H9 (cell line): ENCODE results near the gene TMEM184B. TPM values are rescaled to one million over a fixed set of nuclear protein-coding genes. Genes with fewer than 3 reads are reported as not detected.

Source experiments
- DNase-seq: peaks from one replicate; pipeline ENCODE4 v3.0.0-alpha.2; 2017
- H2AFZ ChIP-seq: one replicate; pipeline ENCODE4 v1.6.1; 2013; ENCODE audit warnings: mild to moderate bottlenecking, low read length, control low read depth, moderate library complexity
- H2AK5ac ChIP-seq: 2 replicates; pipeline ENCODE4 v1.6.1; 2013; ENCODE audit warnings: low read length, control low read depth, mixed read lengths; ENCODE audit not compliant: insufficient read length
- H2BK120ac ChIP-seq: one replicate; pipeline ENCODE4 v1.6.1; 2013; ENCODE audit warnings: low read depth, mild to moderate bottlenecking, low read length, control low read depth, inconsistent platforms; ENCODE audit not compliant: poor library complexity, severe bottlenecking
- H2BK12ac ChIP-seq: 2 replicates; pipeline ENCODE4 v1.6.1; 2013; ENCODE audit warnings: low read length, control low read depth, mixed read lengths, low read depth; ENCODE audit not compliant: insufficient read length
- H2BK15ac ChIP-seq: 2 replicates; pipeline ENCODE4 v1.6.1; 2013; ENCODE audit warnings: low read depth, low read length, control low read depth
- H2BK20ac ChIP-seq: one replicate; pipeline ENCODE4 v1.6.1; 2013; ENCODE audit warnings: low read depth, mild to moderate bottlenecking, low read length, control low read depth, inconsistent platforms; ENCODE audit not compliant: poor library complexity, severe bottlenecking
- H2BK5ac ChIP-seq: 2 replicates; pipeline ENCODE4 v1.6.1; 2013; ENCODE audit warnings: low read length, control low read depth, mixed read lengths; ENCODE audit not compliant: insufficient read length
- H3K14ac ChIP-seq: 2 replicates; pipeline ENCODE4 v1.6.1; 2013; ENCODE audit warnings: low read length, control low read depth; ENCODE audit not compliant: insufficient read depth
- H3K18ac ChIP-seq: 2 replicates; pipeline ENCODE4 v1.6.1; 2013; ENCODE audit warnings: low read depth, mild to moderate bottlenecking, mixed read lengths, low read length, control low read depth; ENCODE audit not compliant: insufficient read length
- H3K23ac ChIP-seq: 2 replicates; pipeline ENCODE4 v1.6.1; 2013; ENCODE audit warnings: low read length, control low read depth, mixed read lengths, low read depth; ENCODE audit not compliant: insufficient read length
- H3K23me2 ChIP-seq: 2 replicates; pipeline ENCODE4 v1.6.1; 2013; ENCODE audit warnings: low read depth, mild to moderate bottlenecking, mixed read lengths, low read length, control low read depth; ENCODE audit not compliant: insufficient read length, poor library complexity, severe bottlenecking
- H3K27ac ChIP-seq: 2 replicates; pipeline ENCODE4 v1.5.1; 2013; ENCODE audit warnings: low read length, control low read depth, mixed read lengths, low read depth; ENCODE audit not compliant: insufficient read length
- H3K27me3 ChIP-seq: 2 replicates; pipeline ENCODE4 v1.6.1; 2013; ENCODE audit warnings: low read length, control low read depth, inconsistent platforms; ENCODE audit not compliant: insufficient read depth
- H3K4ac ChIP-seq: 2 replicates; pipeline ENCODE4 v1.6.1; 2013; ENCODE audit warnings: low read depth, mild to moderate bottlenecking, control low read depth, inconsistent platforms, low read length, moderate library complexity
- H3K4me1 ChIP-seq: 2 replicates; pipeline ENCODE4 v1.6.1; 2013; ENCODE audit warnings: low read length, control low read depth, inconsistent platforms; ENCODE audit not compliant: insufficient read depth
- H3K4me2 ChIP-seq: 2 replicates; pipeline ENCODE4 v1.6.1; 2013; ENCODE audit warnings: low read length, control low read depth, mixed read lengths; ENCODE audit not compliant: insufficient read length, insufficient read depth
- H3K56ac ChIP-seq: 2 replicates; pipeline ENCODE4 v1.6.1; 2013; ENCODE audit warnings: low read depth, mild to moderate bottlenecking, mixed read lengths, low read length, control low read depth; ENCODE audit not compliant: insufficient read length
- H3K79me1 ChIP-seq: 2 replicates; pipeline ENCODE4 v1.6.1; 2013; ENCODE audit warnings: low read depth, mild to moderate bottlenecking, moderate library complexity, low read length, control low read depth, inconsistent platforms; ENCODE audit not compliant: insufficient read depth, poor library complexity, severe bottlenecking
- H3K79me2 ChIP-seq: 2 replicates; pipeline ENCODE4 v1.6.1; 2013; ENCODE audit warnings: low read length, control low read depth, inconsistent platforms; ENCODE audit not compliant: insufficient read depth
- H3K9ac ChIP-seq: 2 replicates; pipeline ENCODE4 v1.6.1; 2013; ENCODE audit warnings: low read length, control low read depth, mixed read lengths; ENCODE audit not compliant: insufficient read length; ENCODE audit errors: extremely low read depth
- H3K9me3 ChIP-seq: one replicate; pipeline ENCODE4 v1.6.1; 2013; ENCODE audit warnings: low read depth, low read length, inconsistent platforms; ENCODE audit not compliant: control insufficient read depth
- H3T11ph ChIP-seq: one replicate; pipeline ENCODE4 v1.6.1; 2013; ENCODE audit warnings: mild to moderate bottlenecking, low read length, control low read depth, inconsistent platforms
- H4K20me1 ChIP-seq: one replicate; pipeline ENCODE4 v1.6.1; 2013; ENCODE audit not compliant: control insufficient read depth, insufficient read length, insufficient read depth
- H4K5ac ChIP-seq: 2 replicates; pipeline ENCODE4 v1.6.1; 2013; ENCODE audit warnings: low read depth, mild to moderate bottlenecking, mixed read lengths, low read length, control low read depth; ENCODE audit not compliant: insufficient read length
- H4K8ac ChIP-seq: replicated peaks from 2 replicates; pipeline ENCODE4 v1.6.1; 2013; ENCODE audit warnings: low read length, control low read depth, mixed read lengths, low read depth; ENCODE audit not compliant: insufficient read length
- H4K91ac ChIP-seq: 2 replicates; pipeline ENCODE4 v1.6.1; 2013; ENCODE audit warnings: low read depth, mild to moderate bottlenecking, moderate library complexity, mixed read lengths, low read length, control low read depth; ENCODE audit not compliant: insufficient read length
- H3K27ac Mint-ChIP-seq, 3 experiments: 2 replicates in 2 of 3; 3 replicates in 1 of 3; pipeline ENCODE4 v1.8.0; 2020 to 2021; ENCODE audit warnings: mixed read lengths in 3 of 3, mild to moderate bottlenecking in 1 of 3, moderate library complexity in 1 of 3
- H3K27me3 Mint-ChIP-seq: 2 replicates; pipeline ENCODE4 v1.8.0; 2021; ENCODE audit warnings: low read depth, mild to moderate bottlenecking, moderate library complexity, mixed read lengths
- H3K36me3 Mint-ChIP-seq, 3 experiments: 2 replicates in 2 of 3; 3 replicates in 1 of 3; pipeline ENCODE4 v1.8.0; 2020 to 2021; ENCODE audit warnings: low read depth in 3 of 3, mixed read lengths in 3 of 3; ENCODE audit not compliant: insufficient read depth in 1 of 3
- H3K4me1 Mint-ChIP-seq, 2 experiments: 2 replicates each; pipeline ENCODE4 v1.8.0; 2020; ENCODE audit warnings: mixed read lengths in 2 of 2
- H3K4me3 Mint-ChIP-seq, 2 experiments: 2 replicates in 1 of 2; 3 replicates in 1 of 2; pipeline ENCODE4 v1.8.0; 2020 to 2021; ENCODE audit warnings: mild to moderate bottlenecking in 2 of 2, mixed read lengths in 2 of 2, moderate library complexity in 1 of 2
- H3K9me3 Mint-ChIP-seq, 2 experiments: 2 replicates in 1 of 2; 3 replicates in 1 of 2; pipeline ENCODE4 v1.8.0; 2020; ENCODE audit warnings: mild to moderate bottlenecking in 2 of 2, mixed read lengths in 2 of 2, moderate library complexity in 1 of 2
- WGBS: extraction: QIAGEN DNeasy Blood & Tissue Kit; methylation state at CpG from one replicate; pipeline ENCODE4 v1.1.7; 2013; ENCODE audit warnings: missing lambda C conversion rate, low lambda C conversion rate, mixed read lengths; ENCODE audit not compliant: insufficient read length; ENCODE audit errors: extremely low coverage; 5-methylcytosine and 5-hydroxymethylcytosine counted together
- total RNA-seq: library from RNA; stranded (reverse); gene quantifications from 2 replicates; pipeline ENCODE4 v1.2.1, GENCODE V29; 2021
- TF ChIP-seq, protein P1 (sequence below): fragments of 200-600 bp; sonication (generic); conservative IDR thresholded peaks from 3 replicates; pipeline ENCODE4 v1.8.0; 2021; ENCODE audit warnings: antibody characterized with exemption, mild to moderate bottlenecking

The TMEM184B gene
- total RNA-seq, 1 experiment from 2014 or later, result 58.5 TPM

DNA sequence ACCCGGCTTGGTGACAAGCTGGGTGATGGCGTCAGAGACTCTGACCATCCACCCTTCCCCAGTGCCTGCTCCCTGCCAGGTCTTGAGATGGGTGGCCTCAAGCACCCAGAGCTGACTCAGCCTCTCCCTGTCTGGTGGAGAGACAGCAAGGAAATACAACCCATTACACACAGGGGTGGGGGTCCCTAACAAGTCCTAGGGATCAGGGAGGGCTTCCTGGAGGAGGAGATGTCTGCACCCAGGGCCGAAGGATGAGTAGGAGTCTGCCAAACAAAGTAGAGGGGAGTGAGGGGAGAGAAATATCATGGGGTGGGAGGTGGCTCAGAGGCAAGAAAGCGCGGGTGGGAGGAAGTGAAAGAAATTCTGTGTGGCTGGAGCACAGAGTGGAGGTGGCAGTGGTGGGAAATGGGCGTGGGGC is 64.2 kb downstream of the TMEM184B start:
- H3K27ac Mint-ChIP-seq, result no peak overlapping the region; a peak in 1 of 7 replicates
- H3T11ph ChIP-seq, result no peak overlapping the region
- H4K8ac ChIP-seq, result no peak overlapping the region
- no peak overlapping the region for H2AK5ac ChIP-seq
- H3K4me3 Mint-ChIP-seq, result no peak overlapping the region
- no peak overlapping the region for H2BK5ac ChIP-seq
- no peak overlapping the region for H3K18ac ChIP-seq
- H4K91ac ChIP-seq, result no peak overlapping the region
- TF ChIP-seq, protein P1, sequence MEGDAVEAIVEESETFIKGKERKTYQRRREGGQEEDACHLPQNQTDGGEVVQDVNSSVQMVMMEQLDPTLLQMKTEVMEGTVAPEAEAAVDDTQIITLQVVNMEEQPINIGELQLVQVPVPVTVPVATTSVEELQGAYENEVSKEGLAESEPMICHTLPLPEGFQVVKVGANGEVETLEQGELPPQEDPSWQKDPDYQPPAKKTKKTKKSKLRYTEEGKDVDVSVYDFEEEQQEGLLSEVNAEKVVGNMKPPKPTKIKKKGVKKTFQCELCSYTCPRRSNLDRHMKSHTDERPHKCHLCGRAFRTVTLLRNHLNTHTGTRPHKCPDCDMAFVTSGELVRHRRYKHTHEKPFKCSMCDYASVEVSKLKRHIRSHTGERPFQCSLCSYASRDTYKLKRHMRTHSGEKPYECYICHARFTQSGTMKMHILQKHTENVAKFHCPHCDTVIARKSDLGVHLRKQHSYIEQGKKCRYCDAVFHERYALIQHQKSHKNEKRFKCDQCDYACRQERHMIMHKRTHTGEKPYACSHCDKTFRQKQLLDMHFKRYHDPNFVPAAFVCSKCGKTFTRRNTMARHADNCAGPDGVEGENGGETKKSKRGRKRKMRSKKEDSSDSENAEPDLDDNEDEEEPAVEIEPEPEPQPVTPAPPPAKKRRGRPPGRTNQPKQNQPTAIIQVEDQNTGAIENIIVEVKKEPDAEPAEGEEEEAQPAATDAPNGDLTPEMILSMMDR, result no peak
- H3K4me1 Mint-ChIP-seq, result peaks cover 11 to 15% of the 10 kb centered on the region in 2 experiments
- no peak overlapping the region for H4K5ac ChIP-seq
- H2BK15ac ChIP-seq, result no peak overlapping the region
- H3K4me2 ChIP-seq, result no peak overlapping the region
- H3K36me3 Mint-ChIP-seq, result no peaks in the 10 kb centered on the region; a peak in 2 of 7 replicates
- no peak overlapping the region for H2BK120ac ChIP-seq
- WGBS, result no CpG with 5 or more reads among the region's 6 CpGs
- no peak overlapping the region for H3K56ac ChIP-seq
- no peaks in the 10 kb centered on the region for H3K9me3 ChIP-seq
- H3K27ac ChIP-seq, result no peak overlapping the region
- no peak overlapping the region for H3K4ac ChIP-seq
- no peaks in the 10 kb centered on the region for H4K20me1 ChIP-seq
- peaks cover 30% of the 10 kb centered on the region for H3K27me3 Mint-ChIP-seq
- no peaks in the 10 kb centered on the region for H3K79me1 ChIP-seq
- no peak for DNase-seq
- no peaks in the 10 kb centered on the region; the same call in 1 of the 2 replicates for H3K27me3 ChIP-seq
- no peaks in the 10 kb centered on the region for H3K9me3 Mint-ChIP-seq
- no peak overlapping the region for H2BK12ac ChIP-seq
- H3K4me1 ChIP-seq, result no peaks in the 10 kb centered on the region; the same call in 1 of the 2 replicates
- H3K23me2 ChIP-seq, result no peaks in the 10 kb centered on the region
- no peak overlapping the region for H3K14ac ChIP-seq
- H2AFZ ChIP-seq, result no peak overlapping the region
- H3K79me2 ChIP-seq, result no peaks in the 10 kb centered on the region; the same call in 1 of the 2 replicates
- no peak overlapping the region for H2BK20ac ChIP-seq
- no peak overlapping the region for H3K23ac ChIP-seq
- H3K9ac ChIP-seq, result no peak overlapping the region
